Inflammatory macrophage treated with lipopolysaccharide for 1 hour (primary cell): Measurements from ENCODE around the gene NPB.

Experiments used
- DNase-seq, 2 donors: peaks; one replicate each; pipeline ENCODE4 v3.0.0-alpha.2; 2020 to 2022

The NPB gene

GRCh38 chr17:81870131-81870980 lies 31.7 kb upstream of the NPB start:
- peak; percentile 34 to 53 for DNase-seq

DNA sequence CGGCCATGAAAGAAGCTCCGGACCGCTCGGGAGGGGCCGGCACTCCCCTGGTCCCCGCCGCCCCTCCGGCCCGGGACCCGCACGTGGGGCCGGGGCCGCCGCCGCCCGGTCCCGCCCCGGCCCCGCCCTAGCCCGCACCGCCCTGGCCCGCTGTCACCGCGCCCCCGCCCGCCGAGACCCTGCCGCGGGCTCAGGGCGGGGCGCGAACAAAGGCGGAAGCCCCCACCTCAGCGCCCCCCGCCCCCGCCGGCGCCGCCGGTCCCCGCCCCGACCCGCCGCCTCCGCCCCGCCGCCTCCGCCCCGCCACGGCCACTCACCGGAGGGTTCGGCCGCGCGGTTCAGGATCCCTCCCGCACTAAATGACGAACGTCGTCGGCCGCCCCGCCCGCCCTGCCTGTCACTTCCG lies 31.1 kb upstream of the NPB start, which contains the start of gene ARHGDIA:
Gene ARHGDIA, minus strand, starts transcription at position 357 of the 406 bp plus-strand sequence. CDS start 1,407 bp downstream, outside the sequence.
- DNase-seq: no peak

- peak; percentile 90 to 97 for DNase-seq
These were observed 30.4 kb upstream of the NPB start for GRCh38 chr17:81871387-81872230.

DNA sequence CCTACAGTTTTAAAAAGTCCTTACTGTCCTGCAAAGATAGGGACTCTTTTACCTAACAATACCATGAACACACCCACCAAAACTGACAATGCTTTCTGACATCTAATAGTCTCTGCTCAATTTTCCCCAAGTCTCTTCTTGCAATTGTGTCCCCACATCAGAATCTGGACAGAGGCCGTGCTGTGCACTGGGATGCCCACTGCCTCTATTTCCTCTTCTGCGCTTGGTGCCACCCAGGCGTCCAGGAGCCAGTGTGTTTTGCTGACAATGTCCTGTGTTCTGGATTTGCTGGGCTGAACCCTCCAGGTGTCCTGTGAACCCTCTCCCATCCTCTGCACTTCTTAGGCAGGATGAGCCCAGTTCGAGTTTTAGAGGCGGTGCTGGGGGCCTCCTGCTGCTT lies 24.5 kb upstream of the NPB start:
- no peak for DNase-seq

GRCh38 chr17:81878294-81878693 lies 23.7 kb upstream of the NPB start:
- DNase-seq: no peak

DNA sequence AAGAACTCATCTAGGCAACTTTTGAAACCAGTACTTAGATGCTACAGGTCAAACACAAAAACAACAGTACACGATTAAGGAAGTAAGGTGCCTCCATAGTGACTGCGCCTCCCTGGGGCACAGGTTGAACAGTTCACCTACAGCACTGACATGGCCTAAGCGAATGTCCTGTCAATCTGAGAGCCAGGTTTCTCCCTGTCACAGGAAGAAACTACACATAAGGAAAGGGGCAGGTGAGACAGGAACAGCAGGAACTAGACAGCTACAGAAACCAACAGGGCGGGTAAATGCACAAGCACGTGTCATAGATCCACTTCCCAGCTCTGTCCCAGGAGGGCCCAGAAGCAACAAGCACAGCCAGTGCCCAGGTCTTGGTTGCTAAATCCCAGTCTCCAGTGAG lies 22.9 kb upstream of the NPB start:
- DNase-seq: no peak

DNA sequence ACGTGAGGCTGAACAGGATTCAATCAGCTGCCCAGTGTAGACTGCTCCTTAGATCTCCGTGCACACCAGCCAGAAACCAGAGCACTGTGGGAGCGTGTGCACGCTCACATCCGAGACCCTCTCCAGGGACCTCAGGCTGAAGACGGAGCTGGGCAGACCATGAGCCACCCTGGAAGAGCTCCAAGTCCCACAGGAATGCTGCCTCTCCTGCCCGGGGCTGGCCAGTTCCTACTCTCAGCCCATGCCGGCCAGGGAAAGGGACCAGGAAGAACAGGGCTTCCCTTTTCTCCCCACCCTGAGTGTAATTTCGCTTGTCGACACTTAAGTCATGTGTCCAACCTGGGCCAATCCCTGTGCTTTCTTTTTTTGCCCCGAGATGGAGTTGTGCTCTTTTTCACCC lies 17.5 kb upstream of the NPB start:
- no peak for DNase-seq

- no peak for DNase-seq
These were observed 17.1 kb upstream of the NPB start for GRCh38 chr17:81884968-81885367.

DNA sequence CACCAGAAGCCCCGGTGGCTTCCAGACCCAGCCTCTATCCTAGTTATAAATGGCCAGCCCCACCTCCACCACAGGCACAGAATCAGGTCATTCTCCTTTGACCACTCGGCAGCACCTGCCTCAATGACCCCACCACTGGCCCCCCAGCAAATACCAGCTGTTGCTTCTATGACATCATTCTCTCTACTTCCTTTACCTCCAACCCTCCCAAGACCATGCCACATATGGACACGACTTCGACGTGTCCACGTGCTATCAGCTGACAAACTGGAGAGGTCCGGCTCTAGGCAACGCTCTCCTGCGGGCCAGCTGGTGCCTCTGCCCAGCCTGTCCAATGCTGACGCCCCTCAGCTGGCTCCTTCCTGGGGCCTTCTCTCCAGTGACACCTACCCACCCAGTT lies 16.6 kb upstream of the NPB start:
- DNase-seq: no peak

DNA sequence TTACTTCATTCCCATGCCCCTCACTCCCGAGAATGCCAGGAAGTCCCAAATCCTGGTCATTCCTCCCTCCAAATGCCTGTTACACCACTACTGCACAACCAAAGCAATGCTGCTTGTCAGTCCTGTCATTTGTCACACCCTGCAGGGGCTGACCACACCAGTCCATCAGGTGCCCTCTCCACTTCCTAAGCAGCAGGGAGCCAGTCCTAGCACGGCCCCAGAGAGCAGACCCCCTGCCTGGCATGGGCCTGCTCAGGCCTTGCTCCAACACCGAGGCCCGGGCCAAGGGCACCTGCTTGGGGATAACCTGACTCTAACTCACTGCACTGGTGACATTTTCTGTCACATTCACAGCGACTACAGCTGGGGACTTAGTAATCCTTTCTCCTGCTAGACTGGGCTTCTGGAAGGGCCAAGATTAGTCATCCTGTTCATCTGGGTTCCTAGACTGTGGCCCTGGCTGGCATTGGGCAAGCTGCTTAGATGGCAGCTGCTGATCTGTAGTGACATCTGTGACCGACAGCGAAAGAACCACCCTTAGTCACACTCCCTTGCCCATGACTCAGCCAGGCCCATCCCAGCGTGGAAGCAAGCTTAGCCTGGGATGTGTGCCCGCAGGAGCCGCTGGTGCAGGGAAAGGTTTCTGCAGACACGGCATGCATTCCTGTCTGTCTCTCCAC lies 16.0 kb upstream of the NPB start:
- DNase-seq: no peak

GRCh38 chr17:81888105-81888987 lies 13.7 kb upstream of the NPB start:
- DNase-seq: no peak

- no peak for DNase-seq
These were observed 12.9 kb upstream of the NPB start for GRCh38 chr17:81888988-81889595.

DNA sequence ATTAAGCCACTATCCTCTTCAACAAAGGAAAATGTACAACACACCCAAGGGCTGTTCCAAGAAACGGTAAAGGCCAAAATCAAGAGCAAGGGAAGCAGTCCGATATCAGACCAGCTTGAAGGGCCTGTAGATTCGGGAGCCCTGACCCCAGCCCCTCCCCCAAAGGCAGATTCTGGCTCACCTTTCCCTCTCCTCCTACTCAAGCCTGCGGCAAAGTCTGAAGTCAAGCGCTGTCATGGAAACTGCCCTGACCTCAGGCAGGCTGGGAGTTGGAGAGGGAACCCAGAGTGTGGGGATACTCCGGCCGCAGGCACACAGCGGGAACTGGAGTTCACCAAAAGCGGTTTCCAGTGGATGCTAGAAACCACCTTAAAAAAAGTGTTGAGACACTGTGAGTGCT lies 12.4 kb upstream of the NPB start:
- no peak for DNase-seq

- peak in 1 of 2 donors; percentile 42 for DNase-seq
These were observed 11.4 kb upstream of the NPB start for GRCh38 chr17:81890447-81891302.

DNA sequence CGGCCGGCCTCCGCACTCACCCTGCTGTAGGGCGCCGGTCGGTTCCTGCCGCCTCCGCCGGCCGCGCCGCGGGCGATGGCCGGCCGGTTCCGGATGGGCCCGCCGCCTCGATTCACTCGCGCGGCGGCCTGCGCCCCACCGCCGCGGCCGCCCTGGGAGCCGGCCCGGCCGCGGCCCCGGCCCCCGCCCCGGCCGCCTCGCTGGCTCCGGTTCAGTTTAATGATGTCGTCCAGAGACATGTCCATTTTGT lies 10.8 kb upstream of the NPB start:
- DNase-seq: no peak

DNA sequence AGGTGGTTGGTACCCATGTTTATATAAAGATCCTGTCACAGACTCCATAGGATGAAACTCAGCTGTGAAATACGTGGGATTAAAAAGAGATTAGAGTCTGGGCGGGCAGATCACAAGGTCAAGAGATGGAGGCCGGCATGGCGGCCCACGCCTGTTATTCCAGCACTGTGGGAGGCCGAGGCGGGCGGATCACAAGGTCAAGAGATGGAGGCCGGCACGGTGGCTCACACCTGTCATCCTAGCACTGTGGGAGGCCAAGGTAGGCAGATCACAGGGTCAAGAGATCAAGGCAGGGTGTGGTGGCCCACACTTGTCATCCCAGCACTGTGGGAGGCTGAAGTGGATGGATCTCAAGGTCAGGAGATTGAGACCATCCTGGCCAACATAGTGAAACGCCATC lies 6.6 kb upstream of the NPB start:
- DNase-seq: no peak

DNA sequence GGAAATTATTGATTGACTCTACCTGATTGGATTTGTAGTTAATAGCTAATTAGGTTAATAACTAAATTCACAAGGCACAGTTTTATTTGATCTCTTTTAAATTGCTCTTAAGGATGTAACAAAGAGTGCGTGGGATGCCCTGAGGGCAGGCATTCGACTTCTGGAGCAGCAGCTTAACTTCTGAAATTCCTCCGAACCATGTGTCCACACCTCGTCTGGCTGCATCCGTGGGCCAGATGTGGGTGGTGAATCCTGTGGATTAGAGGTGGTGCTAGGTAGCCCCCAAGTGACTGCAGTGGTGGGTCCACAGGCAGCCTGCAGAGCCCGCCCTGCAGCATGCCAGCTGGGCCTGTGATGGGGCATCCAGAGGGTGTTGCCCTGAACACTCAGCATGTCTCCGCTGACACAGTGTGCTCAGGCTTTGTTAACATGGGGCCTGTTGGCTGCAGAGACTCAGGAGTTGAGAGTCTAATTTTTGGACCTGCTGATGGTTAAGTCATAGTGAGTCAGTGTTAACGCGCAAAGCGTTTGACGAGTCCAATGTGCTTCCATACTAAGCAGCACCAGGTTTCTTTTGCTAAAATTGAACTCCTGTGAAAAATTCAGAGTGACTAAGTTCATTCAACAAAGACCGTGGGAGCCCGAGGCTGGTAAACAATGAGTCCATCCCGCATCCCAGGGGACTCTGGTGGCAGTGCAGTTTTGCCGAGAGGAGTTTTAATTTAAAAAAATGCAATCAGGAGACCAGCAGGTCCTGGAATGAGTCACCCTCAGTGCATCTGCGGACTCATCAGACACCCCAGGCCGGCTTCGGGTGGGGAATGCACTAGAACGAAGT lies 3.8 kb upstream of the NPB start:
- no peak for DNase-seq

DNA sequence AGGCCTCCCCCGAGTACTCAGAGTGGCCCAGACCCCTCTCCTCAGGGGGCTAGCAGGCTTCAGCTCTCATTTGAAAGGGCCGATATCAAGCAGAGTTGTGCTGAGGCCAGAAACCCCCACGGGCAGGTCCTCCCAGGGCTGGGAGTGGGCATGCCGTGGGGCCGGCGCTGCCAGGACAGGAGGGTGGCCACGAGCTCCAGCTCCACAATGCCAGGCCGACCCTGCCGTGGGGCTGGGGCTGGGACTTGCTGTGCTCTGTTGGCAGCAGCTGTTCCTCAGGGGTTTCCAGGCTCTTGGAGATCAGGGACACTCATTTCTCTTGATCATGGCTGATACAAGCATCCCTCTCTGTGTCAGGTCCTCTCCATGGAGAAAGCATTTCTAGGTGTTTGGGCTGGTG lies 3.2 kb upstream of the NPB start:
- DNase-seq: no peak

DNA sequence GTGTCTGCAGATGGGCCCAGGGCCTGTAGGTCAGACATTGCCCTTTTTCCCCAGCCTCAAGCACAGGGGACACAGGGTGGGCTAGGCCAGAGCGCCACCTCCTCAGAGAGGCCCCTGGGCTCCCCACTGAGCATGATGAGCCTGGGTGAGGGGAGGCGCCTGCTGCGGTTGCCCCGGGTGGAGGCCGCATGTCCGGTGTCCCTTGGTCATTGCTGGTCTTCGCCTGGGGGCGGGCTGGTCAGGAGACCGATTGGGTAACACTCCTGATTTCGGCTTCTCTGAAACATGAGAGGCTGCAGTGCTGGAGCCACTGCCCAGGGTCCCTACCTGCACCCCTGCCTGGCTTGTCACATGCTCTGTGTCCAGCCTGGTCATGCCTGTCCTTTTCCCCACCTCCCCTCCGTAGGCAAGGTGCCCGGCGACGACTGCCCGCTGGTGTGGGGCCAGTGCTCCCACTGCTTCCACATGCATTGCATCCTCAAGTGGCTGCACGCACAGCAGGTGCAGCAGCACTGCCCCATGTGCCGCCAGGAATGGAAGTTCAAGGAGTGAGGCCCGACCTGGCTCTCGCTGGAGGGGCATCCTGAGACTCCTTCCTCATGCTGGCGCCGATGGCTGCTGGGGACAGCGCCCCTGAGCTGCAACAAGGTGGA lies 2.4 kb upstream of the NPB start:
- DNase-seq: no peak
